Glomerular visceral epithelial cell (primary cell): ENCODE measurements around the gene SLC45A3.
"Not testable (repeated sequence)": the region's sequence is repeated elsewhere in the genome, so short reads cannot be mapped to it uniquely, and the experiment has no call there.

Experiments
- DNase-seq: peaks from one replicate; pipeline ENCODE4 v3.0.0-alpha.2; 2016; ENCODE audit errors: extremely low spot score

SLC45A3 gene, protein sequence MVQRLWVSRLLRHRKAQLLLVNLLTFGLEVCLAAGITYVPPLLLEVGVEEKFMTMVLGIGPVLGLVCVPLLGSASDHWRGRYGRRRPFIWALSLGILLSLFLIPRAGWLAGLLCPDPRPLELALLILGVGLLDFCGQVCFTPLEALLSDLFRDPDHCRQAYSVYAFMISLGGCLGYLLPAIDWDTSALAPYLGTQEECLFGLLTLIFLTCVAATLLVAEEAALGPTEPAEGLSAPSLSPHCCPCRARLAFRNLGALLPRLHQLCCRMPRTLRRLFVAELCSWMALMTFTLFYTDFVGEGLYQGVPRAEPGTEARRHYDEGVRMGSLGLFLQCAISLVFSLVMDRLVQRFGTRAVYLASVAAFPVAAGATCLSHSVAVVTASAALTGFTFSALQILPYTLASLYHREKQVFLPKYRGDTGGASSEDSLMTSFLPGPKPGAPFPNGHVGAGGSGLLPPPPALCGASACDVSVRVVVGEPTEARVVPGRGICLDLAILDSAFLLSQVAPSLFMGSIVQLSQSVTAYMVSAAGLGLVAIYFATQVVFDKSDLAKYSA

DNA sequence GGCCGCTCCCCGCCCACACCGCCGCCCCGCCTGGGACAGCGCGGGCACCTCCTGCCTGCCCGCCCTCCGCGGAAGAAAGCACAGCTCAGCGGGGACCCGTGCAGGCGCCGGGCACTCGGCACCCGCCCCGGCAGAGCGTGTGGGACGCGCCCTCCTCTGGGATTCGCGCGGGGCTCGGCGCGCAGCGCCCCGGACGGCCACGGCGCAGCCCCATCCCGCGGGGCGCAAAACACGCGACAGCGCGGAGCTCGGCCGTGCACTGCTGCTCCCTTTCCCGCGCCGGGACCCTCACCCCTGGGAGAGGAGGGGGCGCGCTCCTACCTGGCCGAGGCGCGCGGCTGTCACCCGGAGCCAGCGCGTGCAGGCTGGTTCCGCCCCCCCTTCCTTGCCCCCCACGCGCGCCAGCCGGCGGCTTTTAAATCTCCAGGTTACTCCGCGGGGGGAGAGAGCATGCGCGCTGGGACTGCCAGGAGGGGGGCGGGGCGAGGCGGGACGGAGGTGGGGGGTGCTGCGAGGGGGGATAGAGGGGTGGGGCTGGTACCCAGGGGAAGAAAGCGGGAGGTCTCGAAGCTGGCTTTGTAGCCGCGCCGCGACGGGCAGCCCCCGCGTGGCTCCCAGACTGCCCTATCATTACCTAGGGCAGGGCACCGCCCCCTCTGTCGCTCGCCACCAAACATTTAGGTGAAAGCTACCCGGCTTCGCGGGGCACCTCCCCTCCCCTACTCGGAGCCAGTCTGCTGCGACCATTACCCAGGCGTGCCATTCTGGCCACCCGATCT lies at the start of gene SLC45A3:
TSS of gene SLC45A3 (minus strand) at position 437 of the 779 bp plus-strand sequence. CDS start 15,853 bp downstream, outside the sequence.
- peak; percentile 45 for DNase-seq

DNA sequence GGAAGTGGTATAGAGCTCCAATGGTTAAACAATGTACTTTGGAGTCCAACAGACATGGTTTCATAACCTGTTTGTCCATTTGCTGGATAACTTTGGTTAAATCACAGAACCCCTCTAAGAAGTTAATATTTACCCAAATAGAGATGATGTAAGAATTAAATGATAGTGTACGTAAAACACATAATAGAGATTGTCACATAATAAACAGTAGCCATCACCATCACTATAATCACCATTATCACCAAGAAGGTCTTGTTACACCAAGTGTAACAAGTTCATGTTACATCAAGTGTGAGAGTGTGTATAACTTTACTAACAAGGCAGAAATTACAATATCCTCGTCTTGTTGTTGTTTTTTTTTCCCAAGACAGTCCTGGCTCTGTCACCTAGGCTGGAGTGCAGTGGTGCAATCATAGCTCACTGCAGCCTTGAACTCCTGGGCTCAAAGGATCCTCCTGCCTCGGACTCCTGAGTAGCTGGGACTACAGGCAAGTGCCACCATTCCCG lies 46.4 kb upstream of the SLC45A3 start:
- no peak for DNase-seq

DNA sequence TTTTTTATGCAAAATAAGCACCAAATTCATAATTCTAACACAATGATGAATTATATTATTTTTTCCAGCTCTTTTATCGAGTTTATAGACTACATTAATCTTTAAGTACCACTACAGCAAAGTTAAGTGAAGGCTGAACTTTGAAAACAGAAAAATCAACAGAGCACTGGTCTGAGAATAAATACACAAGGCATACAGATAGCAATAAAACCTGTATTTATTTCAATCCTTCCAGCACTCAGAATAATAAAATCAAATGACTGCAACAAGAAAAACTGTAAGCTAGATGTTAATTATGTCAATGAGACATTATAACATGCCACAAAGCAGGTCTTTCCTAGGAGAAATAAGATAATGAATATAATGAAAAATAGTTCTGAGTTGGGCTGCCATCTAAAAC lies 45.2 kb upstream of the SLC45A3 start:
- no peak for DNase-seq

DNA sequence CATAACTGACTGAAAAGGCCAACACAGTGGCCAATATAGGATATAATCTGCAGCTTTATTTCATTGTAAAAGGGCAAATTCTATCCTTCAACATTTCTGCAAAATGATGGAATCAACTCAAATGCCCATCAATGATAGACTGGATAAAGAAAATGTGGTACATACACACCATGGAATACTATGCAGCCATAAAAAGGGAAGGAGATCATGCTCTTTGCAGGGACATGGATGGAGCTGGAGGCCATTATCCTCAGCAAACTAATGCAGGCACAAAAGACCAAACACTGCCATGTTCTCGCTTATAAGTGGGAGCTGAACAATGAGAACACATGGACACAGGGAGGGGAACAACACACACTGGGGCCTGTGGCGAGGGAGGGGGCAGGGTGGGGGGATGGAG lies 40.4 kb upstream of the SLC45A3 start:
- DNase-seq = not testable (repeated sequence)

DNA sequence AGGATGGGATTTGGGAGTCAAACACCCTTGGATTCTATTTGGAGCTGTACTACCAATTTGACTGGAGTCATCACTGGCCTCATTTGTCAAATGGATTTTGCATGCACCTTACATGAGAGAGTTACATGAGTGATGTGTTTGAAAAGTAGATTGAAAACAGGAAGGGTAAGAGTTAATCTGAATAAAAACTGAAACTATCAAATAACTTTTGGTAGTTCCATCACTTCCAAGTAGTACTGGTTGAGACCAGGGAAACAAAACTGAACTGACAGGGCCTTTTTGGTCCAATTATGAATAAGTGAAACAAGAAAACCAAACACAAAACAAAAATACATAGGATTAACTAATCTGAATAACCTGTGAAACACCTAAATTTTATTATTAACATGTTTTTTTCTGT lies 39.5 kb upstream of the SLC45A3 start:
- DNase-seq = no peak

DNA sequence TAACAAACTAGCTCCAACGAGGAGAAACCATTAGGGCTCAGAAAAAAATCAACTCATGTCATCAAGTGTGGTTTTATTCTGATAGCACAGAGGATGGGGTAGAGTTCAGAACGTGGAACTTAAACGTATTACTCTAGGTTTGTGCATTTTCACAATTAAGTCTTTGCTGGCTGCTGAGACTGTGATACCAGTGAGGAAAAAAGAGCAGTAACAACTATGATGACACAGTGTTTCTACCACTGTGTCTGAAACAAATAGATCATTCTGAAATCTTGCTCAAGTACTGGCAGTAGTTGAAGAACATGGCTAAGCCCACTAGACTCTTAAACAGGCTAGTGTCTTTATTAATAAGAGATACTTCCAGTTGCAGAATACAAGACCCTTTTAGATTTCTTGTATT lies 38.7 kb upstream of the SLC45A3 start:
- no peak for DNase-seq

DNA sequence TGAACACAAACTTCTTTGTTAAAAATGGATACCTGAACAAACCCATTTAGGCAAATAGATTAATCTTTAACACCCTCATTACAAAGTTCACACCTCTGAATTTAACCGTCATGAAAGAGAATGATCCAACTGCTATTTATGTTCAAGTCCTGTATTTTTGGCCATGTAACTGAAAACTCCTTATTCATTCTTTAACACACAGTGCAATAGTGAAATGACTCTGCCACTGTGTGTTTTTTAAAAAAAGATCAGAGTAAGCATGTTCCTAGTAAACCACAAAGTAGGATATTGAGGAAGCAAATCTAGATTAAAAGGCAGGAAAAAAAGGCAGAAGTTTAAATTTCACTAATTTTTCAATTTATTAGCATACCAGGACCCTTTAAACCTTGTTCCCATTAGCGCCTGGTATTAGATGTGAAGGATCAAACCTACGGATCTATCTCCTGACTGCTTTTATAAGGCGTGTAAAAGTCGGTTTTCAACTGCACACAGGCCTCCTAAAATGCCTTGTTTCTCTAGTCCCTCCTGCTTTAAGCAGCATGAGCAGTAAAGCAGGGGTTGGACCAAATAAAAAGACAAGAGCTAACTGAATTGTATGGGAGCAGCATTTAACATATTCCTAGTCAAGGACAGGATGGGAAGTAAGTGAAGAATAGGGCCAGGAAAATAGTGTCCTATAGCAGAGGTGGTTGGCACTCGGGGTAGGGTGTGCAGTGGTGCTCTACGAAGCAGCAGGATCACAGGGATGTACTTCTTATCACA lies 36.2 kb upstream of the SLC45A3 start:
- DNase-seq = no peak

DNA sequence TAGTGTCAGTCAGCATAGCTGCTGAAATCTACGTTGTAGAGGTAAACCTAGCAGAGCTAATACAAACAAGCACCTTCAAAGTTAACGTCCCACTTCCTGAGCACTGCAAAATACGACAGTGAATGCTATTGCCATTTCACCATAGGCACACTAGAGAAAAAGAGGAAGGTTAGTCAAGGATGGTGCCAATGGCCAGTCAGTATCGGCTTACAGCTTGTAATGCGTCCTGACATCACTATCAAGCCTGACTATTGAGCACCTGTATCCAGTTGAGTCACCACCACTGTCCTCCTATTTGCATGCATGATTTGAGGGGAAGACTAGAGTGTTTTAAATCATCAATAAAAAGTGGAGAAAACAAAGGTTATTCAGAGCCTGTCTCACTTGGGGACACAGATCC lies 35.3 kb upstream of the SLC45A3 start:
- no peak for DNase-seq

DNA sequence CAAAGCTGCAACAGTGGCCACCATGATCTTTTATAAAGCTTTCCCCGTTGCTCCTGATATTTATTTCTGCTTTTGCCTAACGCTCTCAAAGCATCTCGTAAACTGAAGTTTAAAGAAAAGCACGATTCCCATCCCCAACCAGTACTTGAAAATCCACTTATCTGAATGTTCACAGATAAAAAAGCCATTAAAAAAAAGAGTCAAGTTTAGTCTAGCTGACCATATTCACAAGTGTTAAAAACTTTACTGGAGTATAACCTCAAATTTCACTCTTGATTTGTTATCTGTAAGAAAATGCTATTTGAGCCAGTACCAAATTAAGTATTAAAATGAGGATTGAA lies 34.6 kb upstream of the SLC45A3 start:
- DNase-seq = no peak

DNA sequence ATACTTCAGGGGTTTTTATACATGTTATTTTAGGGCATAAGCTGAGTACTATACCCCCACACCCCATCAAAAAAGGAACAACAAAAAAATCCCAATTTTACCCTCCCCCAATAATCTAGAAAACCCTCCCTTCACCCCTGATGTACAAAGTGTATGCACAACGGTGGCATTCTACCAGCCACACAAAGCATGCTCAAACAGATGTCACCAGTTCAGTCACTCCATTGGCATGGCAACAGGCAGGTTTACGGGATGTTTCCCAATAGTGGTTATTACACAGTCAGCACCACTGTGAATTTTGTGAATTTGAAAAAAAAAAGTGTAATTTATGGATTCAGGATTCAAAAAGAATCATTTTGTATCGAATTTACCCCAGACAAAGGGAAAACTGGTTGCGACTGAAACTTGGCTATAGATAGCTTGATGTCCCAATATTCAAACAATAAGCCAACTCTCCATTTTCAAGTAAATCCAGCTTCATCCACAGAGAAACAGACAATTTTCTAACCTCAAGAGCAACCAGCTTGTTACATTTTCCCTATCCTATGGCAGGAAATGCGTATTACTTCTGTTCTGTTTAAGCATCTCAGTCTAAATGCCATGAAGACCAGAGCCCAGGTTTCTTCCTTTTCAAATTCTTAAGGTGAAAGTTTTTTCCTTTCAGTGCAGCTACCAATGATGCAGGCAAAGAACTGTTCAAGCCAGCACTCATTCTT lies 34.0 kb upstream of the SLC45A3 start:
- no peak for DNase-seq

DNA sequence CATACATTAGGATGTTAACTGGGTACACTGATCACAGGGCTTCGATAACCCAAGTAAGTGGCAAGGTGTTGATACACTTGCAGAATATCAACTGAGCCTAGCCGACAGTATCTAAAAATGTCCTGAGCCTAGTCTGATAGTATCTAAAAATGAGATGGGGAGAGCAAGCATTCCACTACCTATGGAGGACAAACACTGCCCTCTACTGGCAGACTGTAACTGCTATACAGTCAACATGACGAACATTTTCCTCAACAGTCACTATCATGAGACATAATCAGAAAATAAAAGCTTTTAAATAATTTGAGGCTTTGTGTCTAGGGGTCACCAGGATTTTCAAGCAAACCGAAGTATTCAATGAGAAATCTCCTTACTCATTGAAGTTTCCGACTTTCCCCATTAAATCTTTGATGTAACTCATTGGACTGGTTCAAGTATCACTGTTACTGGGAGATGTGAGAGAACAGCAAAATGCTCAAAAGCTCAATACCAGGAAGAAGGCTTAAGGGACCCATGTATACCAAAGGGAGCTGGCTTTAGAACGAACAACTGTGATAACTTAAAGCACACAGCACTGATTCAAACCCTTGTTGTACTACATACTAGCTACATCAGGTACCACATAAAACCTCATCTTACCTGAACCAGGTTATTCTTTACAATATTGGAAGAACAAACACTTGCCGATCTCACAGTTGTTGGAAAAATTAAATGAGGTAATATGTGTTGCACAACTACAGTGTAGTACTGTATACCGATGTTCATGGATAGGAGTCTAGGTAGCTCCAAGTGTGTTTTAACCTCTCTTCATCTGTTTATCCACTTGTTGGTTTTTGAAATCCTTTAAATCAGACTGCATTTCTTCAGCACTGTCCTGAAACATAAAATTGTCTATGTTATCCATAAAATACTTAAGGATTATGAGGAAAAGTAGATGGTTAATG lies 31.1 kb upstream of the SLC45A3 start:
- peak; percentile 76 for DNase-seq

DNA sequence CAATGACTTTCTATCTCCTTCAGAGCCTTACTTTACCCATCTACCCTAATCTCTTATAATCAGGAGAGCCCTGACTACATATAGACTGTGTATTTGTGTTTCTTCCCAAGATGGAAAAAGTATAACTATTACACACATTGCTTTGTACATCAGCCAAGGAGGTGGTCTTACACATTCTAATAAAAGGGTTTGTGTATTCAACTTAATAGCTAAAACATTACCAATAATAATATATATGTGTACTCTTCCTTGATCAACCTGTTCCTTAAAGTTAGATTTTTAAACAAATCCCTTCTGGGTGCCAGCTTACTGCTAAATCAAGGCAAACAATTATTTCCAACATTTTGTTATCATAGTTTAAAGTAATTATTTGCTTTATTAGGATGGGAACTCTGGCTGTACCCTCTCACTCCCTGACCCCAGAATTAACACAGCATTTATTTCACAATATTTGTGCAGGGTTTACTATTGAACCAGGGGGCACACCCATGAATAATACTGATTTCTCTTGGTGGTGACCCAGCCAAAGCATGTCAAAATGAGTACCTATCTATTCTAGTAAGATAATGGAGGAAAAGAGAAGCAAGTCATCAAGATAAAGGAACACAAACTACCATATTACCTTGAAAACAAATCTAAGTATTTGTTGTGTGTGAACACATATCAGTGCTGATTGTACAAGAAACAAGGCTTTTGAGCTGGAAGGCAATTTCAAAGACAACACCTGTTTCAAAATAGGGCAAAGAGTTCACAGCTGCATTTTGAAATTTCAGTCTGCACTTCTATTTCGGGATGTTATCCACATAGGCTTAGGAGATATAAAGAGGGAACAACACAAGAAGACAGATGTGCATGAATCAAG lies 30.1 kb upstream of the SLC45A3 start:
- no peak for DNase-seq

DNA sequence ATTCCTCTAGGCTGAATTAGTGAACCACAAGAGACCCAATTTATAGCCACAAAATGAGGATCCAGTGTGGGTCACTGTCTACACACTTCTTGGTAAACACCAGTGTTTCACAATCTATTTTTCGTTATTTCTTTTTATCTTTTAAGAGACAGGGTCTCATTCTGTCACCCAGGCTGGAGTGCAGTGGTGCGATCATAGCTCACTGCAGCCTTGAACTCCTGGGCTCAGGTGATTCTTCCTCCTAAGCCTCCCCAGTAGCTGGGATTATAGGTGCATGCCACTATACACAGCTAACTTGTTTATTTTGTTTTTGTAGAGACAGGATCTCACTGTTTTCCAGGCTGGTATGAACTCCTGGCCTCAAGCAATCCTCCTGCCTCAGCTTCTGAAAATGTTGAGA lies 29.3 kb upstream of the SLC45A3 start:
- no peak for DNase-seq

DNA sequence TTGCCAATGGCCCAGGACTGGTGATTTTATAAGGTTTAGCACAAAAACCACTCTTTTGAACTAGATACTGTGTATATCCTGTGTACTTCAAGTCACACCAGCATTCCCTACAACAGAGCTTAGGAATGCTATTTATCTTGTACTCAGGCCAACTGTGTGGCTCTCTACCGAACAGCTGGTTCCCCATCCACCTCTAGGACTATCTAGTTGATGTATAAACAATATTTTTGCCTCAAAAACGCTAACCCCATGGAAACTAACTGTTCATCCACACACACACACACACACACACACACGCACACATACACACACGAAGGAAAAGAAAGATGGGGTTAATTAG lies 28.7 kb upstream of the SLC45A3 start:
- peak; percentile 69 for DNase-seq

DNA sequence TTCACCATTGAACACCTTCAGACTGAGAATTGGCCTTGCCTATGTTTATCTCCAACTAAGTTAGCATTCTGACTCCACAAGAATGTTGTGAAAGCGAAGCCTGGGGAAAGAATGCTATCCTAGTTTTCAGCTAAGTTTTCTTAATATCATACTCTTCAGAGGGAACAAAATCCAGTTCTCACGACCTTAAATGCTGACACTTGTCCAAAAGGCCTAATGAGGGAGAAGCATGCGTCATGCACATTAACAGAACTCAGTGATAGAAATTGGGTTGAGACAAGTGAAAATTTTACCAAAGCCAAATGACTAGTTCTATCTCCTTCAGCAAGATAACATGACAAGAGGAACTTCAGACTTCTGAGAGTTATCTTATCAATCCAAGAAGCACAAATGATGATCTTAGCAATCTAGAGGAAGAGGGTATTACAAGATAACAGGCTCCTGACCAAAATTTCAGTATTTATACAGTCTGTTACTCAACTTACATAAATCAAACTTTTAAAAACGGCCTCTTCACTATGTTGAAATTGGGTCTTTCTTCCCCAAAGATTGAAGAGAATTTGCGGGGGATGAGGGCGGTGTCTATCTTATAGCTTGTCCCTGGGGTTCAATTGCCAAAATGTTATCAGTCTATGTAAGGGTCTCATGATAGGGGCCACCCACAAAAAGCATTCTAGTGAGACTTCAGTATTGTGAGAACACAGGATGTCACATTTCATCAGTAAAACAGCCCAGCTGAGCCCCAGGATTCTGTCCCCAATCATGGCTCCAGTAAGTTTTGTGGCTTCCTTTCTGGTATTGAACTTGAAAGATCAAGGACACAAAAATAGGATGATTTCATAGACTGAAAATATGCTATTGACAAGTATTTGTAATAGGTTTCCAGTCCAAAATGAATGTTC lies 26.5 kb upstream of the SLC45A3 start:
- no peak for DNase-seq

DNA sequence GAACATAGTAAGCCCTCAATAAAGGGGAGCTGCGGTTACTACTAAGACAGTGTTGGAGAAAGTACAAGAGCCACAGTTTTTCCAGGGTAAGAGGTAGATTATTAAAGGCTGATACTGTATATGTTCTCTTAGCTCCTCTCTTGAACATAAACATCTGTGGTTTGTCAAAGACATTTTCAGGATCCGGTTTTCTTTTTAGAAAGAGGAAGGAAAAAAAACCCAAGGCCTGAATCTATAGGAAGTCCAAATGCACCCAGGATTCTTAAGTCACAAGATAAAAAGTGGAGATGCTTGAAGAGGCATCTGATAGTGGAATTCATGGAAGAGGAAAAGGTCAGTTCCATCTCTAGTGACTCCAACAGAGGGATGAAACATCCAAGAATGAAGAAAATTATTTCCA lies 24.6 kb upstream of the SLC45A3 start:
- no peak for DNase-seq

DNA sequence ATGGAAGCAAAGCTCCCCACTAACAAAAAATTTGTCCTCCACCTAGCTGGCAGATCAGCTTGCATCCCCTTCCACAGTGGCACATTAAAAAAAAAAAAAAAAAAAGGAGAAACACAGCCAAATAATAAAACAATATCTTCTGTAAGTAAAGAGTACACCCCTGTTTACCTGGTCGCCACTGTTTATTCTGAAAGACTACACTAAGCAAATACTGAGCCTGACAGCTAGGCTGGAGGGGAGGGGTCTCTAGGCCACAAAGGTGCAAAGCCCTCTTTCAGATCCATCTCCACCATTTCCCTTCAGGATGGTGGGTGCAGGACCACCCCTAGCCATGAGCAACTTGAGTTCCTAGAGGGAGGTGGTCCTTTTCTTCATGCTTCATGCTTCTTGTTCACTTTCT lies 22.8 kb upstream of the SLC45A3 start:
- no peak for DNase-seq

DNA sequence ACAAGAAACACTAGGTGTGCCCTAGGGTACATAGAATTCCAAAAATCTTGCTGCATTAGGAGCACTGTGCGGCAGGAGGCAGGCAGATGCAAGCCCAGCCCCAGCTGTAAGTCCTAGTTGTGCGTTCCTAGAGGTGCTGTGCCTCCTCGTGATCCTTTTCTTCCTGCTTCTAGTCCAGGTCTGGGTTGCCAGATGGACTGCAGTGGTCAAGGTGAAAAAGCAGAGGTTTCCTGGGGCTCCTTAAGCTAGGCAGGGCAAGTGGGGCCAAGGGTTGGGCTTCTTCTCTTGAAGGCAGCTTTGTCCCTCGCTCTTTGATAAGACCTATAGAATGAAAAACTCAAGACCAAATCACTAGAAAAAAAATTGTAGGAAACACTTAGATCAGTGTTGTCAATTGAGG lies 21.6 kb upstream of the SLC45A3 start:
- DNase-seq = no peak
